IMR-90 (cell line): ENCODE data around the gene ARHGAP35.

ENCODE experiments used
- BHLHE40 ChIP-seq: fragments of 150-350 bp; IDR thresholded peaks from 2 replicates; pipeline ENCODE4 v1.6.1; 2016; ENCODE audit warnings: mild to moderate bottlenecking, low read depth, low read length
- NFE2L2 ChIP-seq: fragments of 150-350 bp; IDR thresholded peaks from 2 replicates; pipeline ENCODE4 v1.6.1; 2016; ENCODE audit warnings: low read depth, mild to moderate bottlenecking, low read length
- TF ChIP-seq, protein P1 (sequence below): fragments of 150-350 bp; IDR thresholded peaks from 2 replicates; pipeline ENCODE4 v1.6.1; 2017; ENCODE audit warnings: mild to moderate bottlenecking, antibody characterized with exemption, low read length, low read depth
- TF ChIP-seq, protein P2 (sequence below): conservative IDR thresholded peaks from 2 replicates; pipeline ENCODE4 v1.5.1; 2012; ENCODE audit warnings: mild to moderate bottlenecking, low read depth, low read length, improper control_type of control experiment

DNA sequence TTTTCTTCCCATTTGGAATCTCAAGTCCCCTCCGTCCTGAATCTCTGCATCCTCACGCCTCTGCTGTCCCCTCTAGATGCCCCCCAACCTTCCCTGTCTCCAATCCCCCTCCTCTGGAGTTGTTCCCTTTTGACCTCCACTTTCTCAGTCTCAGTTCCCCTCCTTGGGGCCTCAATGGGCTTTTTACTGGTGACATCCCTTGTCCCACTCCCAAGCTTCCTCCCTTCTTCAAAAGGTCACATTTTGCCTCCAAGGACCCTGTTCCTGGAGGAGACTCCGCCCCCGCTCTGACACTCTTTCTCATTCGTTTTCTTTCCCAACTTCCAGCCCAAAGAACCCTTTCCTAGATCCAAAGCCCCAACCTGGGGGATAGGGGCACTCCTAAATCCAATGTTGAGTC, 11.2 kb upstream of the ARHGAP35 start:
- TF ChIP-seq, protein P1, sequence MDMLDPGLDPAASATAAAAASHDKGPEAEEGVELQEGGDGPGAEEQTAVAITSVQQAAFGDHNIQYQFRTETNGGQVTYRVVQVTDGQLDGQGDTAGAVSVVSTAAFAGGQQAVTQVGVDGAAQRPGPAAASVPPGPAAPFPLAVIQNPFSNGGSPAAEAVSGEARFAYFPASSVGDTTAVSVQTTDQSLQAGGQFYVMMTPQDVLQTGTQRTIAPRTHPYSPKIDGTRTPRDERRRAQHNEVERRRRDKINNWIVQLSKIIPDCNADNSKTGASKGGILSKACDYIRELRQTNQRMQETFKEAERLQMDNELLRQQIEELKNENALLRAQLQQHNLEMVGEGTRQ, result no peak
- TF ChIP-seq, protein P2, sequence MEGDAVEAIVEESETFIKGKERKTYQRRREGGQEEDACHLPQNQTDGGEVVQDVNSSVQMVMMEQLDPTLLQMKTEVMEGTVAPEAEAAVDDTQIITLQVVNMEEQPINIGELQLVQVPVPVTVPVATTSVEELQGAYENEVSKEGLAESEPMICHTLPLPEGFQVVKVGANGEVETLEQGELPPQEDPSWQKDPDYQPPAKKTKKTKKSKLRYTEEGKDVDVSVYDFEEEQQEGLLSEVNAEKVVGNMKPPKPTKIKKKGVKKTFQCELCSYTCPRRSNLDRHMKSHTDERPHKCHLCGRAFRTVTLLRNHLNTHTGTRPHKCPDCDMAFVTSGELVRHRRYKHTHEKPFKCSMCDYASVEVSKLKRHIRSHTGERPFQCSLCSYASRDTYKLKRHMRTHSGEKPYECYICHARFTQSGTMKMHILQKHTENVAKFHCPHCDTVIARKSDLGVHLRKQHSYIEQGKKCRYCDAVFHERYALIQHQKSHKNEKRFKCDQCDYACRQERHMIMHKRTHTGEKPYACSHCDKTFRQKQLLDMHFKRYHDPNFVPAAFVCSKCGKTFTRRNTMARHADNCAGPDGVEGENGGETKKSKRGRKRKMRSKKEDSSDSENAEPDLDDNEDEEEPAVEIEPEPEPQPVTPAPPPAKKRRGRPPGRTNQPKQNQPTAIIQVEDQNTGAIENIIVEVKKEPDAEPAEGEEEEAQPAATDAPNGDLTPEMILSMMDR, result no peak
- no peak for TF ChIP-seq NFE2L2
- TF ChIP-seq BHLHE40, result no peak
